ENCODE measurements around the gene ADAM19.
A peak's percentile ranks its signal among the peaks of the same experiment; 100 is the strongest.

Gene ADAM19

DNA sequence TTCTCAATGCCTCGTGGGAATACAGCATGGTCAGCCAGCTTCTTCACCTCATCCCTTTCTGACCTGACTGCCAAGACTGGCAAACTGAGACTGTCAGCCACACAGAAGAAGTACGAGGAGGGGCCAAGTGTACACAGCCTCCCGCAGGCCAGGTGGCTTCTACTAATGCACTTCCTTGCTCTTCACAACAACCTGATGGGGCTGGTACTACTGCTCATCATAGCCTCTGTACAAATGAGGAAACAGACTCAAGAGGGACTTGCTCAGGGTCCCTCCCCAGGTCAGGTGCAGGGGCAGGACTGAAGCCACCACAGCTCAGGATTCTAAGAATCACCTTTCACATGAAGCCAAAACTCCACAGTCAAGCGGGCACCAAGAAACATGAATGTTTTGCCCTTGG is 94.3 kb downstream of the ADAM19 start:
- peaks cover 0 to 4% of the 10 kb centered on the region in 2 donors for H3K4me1 ChIP-seq (ENCODE audit: control insufficient read depth in 2 of 2, insufficient read depth in 2 of 2, low read length in 2 of 2)
- no peak overlapping the region for H3K9ac ChIP-seq (ENCODE audit: low read depth in 1 of 2, low read length in 2 of 2)
- no peak overlapping the region for H3K4me3 ChIP-seq (ENCODE audit: low read length in 2 of 2)
- peaks cover 4 to 13% of the 10 kb centered on the region in 2 donors for H3K36me3 ChIP-seq (ENCODE audit: control insufficient read depth in 2 of 2, insufficient read depth in 2 of 2, low read length in 2 of 2)
- no peaks in the 10 kb centered on the region for H3K27me3 ChIP-seq (ENCODE audit: control insufficient read depth in 2 of 2, insufficient read depth in 2 of 2, low read length in 2 of 2)
- no peaks in the 10 kb centered on the region for H3K9me3 ChIP-seq (ENCODE audit: control insufficient read depth in 2 of 2, low read length in 2 of 2)
- H3K27ac ChIP-seq (ENCODE audit: low read depth in 2 of 2, low read length in 2 of 2): peak overlapping the region in 1 of 2 donors; percentile 48

- peak overlapping the region in 1 of 2 donors; percentile 24 for H3K9ac ChIP-seq (ENCODE audit: low read depth in 1 of 2, low read length in 2 of 2)
Observed at GRCh38 chr5:157479612-157480510, 95.7 kb downstream of the ADAM19 start.

DNA sequence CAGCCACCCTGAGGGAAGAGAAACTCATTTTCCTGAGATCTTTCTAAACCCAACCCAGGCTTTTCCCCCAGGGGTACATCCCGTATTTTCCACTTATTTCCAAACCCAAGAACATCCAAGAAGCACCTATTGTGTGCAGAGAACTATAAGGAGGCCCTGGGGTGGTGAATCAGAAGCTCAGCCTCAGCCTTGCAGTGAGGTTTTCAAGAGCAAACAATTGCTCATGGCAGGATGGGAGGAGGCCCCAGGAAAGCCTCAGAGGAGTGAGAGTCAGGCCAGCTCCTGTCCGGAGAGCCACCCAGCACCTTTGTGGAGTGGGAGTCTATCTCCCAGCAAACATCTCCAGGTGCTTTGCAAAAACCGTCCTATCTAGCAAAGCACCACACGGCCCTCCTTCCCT is 96.4 kb downstream of the ADAM19 start:
- Histone ChIP-seq H3K27ac (ENCODE audit: low read depth in 2 of 2, low read length in 2 of 2) (peak overlapping the region in 1 of 2 donors; percentile 59), H3K27me3 (ENCODE audit: control insufficient read depth in 2 of 2, insufficient read depth in 2 of 2, low read length in 2 of 2) (no peaks in the 10 kb centered on the region)

More at GRCh38 chr5:157479612-157480510, 95.7 kb downstream of the ADAM19 start:
- peaks cover 4 to 11% of the 10 kb centered on the region in 2 donors for H3K36me3 ChIP-seq (ENCODE audit: control insufficient read depth in 2 of 2, insufficient read depth in 2 of 2, low read length in 2 of 2)
- H3K4me3 ChIP-seq (ENCODE audit: low read length in 2 of 2): no peak overlapping the region
- peaks cover 0 to 4% of the 10 kb centered on the region in 2 donors for H3K4me1 ChIP-seq (ENCODE audit: control insufficient read depth in 2 of 2, insufficient read depth in 2 of 2, low read length in 2 of 2)
- H3K27me3 ChIP-seq (ENCODE audit: control insufficient read depth in 2 of 2, insufficient read depth in 2 of 2, low read length in 2 of 2): no peaks in the 10 kb centered on the region
- peak overlapping the region in 1 of 2 donors; percentile 38 for H3K27ac ChIP-seq (ENCODE audit: low read depth in 2 of 2, low read length in 2 of 2)
- no peaks in the 10 kb centered on the region for H3K9me3 ChIP-seq (ENCODE audit: control insufficient read depth in 2 of 2, low read length in 2 of 2)

GRCh38 chr5:157478726-157479125 is 96.8 kb downstream of the ADAM19 start:
- Histone ChIP-seq H3K9me3 (ENCODE audit: control insufficient read depth in 2 of 2, low read length in 2 of 2) (no peaks in the 10 kb centered on the region), H3K4me3 (ENCODE audit: low read length in 2 of 2) (no peak overlapping the region), H3K36me3 (ENCODE audit: control insufficient read depth in 2 of 2, insufficient read depth in 2 of 2, low read length in 2 of 2) (peaks cover 4 to 11% of the 10 kb centered on the region in 2 donors), H3K4me1 (ENCODE audit: control insufficient read depth in 2 of 2, insufficient read depth in 2 of 2, low read length in 2 of 2) (peaks cover 0 to 4% of the 10 kb centered on the region in 2 donors), H3K9ac (ENCODE audit: low read depth in 1 of 2, low read length in 2 of 2) (no peak overlapping the region), H3K27me3 (ENCODE audit: control insufficient read depth in 2 of 2, insufficient read depth in 2 of 2, low read length in 2 of 2) (no peaks in the 10 kb centered on the region), H3K27ac (ENCODE audit: low read depth in 2 of 2, low read length in 2 of 2) (peak overlapping the region in 1 of 2 donors; percentile 59)

More for the DNA sequence above, 96.4 kb downstream of the ADAM19 start:
- H3K4me1 ChIP-seq (ENCODE audit: control insufficient read depth in 2 of 2, insufficient read depth in 2 of 2, low read length in 2 of 2): peaks cover 0 to 4% of the 10 kb centered on the region in 2 donors
- H3K9ac ChIP-seq (ENCODE audit: low read depth in 1 of 2, low read length in 2 of 2): no peak overlapping the region
- no peaks in the 10 kb centered on the region for H3K9me3 ChIP-seq (ENCODE audit: control insufficient read depth in 2 of 2, low read length in 2 of 2)
- no peak overlapping the region for H3K4me3 ChIP-seq (ENCODE audit: low read length in 2 of 2)
- peaks cover 4 to 11% of the 10 kb centered on the region in 2 donors for H3K36me3 ChIP-seq (ENCODE audit: control insufficient read depth in 2 of 2, insufficient read depth in 2 of 2, low read length in 2 of 2)

GRCh38 chr5:157477814-157478494 is 97.6 kb downstream of the ADAM19 start:
- Histone ChIP-seq H3K27me3 (ENCODE audit: control insufficient read depth in 2 of 2, insufficient read depth in 2 of 2, low read length in 2 of 2) (no peaks in the 10 kb centered on the region), H3K9ac (ENCODE audit: low read depth in 1 of 2, low read length in 2 of 2) (no peak overlapping the region), H3K27ac (ENCODE audit: low read depth in 2 of 2, low read length in 2 of 2) (peak overlapping the region in 1 of 2 donors; percentile 59), H3K36me3 (ENCODE audit: control insufficient read depth in 2 of 2, insufficient read depth in 2 of 2, low read length in 2 of 2) (peaks cover 4 to 11% of the 10 kb centered on the region in 2 donors), H3K4me3 (ENCODE audit: low read length in 2 of 2) (no peak overlapping the region), H3K9me3 (ENCODE audit: control insufficient read depth in 2 of 2, low read length in 2 of 2) (no peaks in the 10 kb centered on the region), H3K4me1 (ENCODE audit: control insufficient read depth in 2 of 2, insufficient read depth in 2 of 2, low read length in 2 of 2) (peaks cover 0 to 4% of the 10 kb centered on the region in 2 donors)

DNA sequence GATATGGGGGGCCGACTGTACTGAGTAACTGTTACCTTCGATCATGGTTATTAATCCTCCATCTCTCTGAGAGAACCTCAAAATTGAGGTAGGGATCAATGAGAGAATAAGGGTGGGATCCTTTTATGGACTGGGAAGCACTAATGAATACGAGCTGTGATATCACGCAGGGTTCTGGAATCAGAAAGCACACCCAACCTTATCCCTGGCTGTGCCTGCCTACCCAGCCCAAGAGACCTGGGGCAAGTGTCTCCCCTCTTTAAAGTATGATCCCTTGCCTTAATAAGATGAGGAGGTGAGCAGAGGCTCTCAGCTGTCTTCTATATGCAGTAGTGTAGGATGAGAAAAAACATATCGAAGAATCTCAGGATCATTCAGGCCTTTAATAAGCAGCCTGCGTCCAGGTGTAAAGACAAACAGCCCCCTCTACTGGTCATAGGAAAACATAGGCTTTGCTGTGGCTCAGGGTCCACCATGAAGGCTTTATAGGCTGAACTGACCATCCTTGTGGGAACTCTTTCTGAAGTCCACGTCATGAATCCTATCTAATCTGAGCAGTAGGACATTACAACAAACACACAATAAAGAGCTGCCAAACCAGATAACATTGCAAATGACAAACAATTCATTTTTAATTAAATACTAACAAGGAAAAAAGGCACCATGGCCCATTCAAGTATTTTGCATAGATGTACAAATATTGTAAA is 98.7 kb downstream of the ADAM19 start:
- peaks cover 4 to 11% of the 10 kb centered on the region in 2 donors for H3K36me3 ChIP-seq (ENCODE audit: control insufficient read depth in 2 of 2, insufficient read depth in 2 of 2, low read length in 2 of 2)
- H3K9me3 ChIP-seq (ENCODE audit: control insufficient read depth in 2 of 2, low read length in 2 of 2): no peaks in the 10 kb centered on the region

GRCh38 chr5:157475432-157475831 is 100.1 kb downstream of the ADAM19 start:
- H3K9ac ChIP-seq (ENCODE audit: low read depth in 1 of 2, low read length in 2 of 2): no peak overlapping the region
- no peak overlapping the region for H3K27ac ChIP-seq (ENCODE audit: low read depth in 2 of 2, low read length in 2 of 2)
- peaks cover 0 to 4% of the 10 kb centered on the region in 2 donors for H3K4me1 ChIP-seq (ENCODE audit: control insufficient read depth in 2 of 2, insufficient read depth in 2 of 2, low read length in 2 of 2)
- H3K9me3 ChIP-seq (ENCODE audit: control insufficient read depth in 2 of 2, low read length in 2 of 2): no peaks in the 10 kb centered on the region
- H3K27me3 ChIP-seq (ENCODE audit: control insufficient read depth in 2 of 2, insufficient read depth in 2 of 2, low read length in 2 of 2): no peaks in the 10 kb centered on the region
- H3K36me3 ChIP-seq (ENCODE audit: control insufficient read depth in 2 of 2, insufficient read depth in 2 of 2, low read length in 2 of 2): peaks cover 0 to 7% of the 10 kb centered on the region in 2 donors
- no peak overlapping the region for H3K4me3 ChIP-seq (ENCODE audit: low read length in 2 of 2)

More for the DNA sequence above, 98.7 kb downstream of the ADAM19 start:
- Histone ChIP-seq H3K9ac (ENCODE audit: low read depth in 1 of 2, low read length in 2 of 2) (no peak overlapping the region), H3K27me3 (ENCODE audit: control insufficient read depth in 2 of 2, insufficient read depth in 2 of 2, low read length in 2 of 2) (no peaks in the 10 kb centered on the region), H3K4me3 (ENCODE audit: low read length in 2 of 2) (no peak overlapping the region), H3K4me1 (ENCODE audit: control insufficient read depth in 2 of 2, insufficient read depth in 2 of 2, low read length in 2 of 2) (peaks cover 0 to 4% of the 10 kb centered on the region in 2 donors), H3K27ac (ENCODE audit: low read depth in 2 of 2, low read length in 2 of 2) (no peak overlapping the region)

DNA sequence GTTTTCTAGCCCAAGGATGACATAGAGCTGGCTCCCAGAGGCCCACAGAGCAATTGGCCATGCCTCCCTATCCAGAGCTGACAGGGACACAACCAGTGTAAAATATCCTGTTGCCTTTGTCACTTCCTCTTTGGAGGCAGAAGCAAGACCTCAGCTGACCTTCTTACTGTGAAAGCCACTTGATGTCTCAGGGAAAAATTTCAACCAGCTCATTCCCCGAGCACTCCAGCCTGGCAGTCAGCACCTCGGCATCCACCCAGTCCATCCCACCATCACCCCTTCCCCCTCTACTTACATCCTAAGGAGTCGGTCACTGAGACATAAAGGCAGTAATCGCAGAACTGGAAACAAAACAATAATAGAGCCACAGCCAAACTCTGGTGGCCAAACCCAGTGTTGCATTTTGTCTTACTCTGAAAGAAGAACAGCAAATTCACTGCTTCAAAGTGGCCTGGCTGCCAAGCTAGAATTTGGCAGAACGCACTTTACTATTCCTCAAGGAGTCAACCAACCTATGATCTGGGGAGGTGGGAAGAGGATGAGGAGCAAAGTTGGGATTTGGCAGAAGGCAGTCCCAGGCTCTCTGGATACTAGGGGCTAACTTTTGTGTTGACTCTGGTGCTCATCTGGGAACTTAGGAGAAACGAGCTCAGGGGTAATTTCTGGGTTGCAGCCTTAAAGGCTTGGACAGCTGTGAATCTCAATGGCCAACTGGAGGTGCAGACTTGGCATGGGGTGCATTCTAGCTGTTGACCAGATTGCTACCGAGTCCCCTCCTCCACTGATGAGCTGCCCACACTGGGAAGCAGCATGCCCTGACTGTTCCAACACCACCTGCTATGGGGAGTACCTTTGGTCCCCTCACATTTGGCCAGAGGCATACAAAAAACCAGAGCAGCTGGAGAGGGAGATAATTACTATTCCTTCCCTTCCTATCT is 101.9 kb downstream of the ADAM19 start:
- no peak overlapping the region for H3K27ac ChIP-seq (ENCODE audit: low read depth in 2 of 2, low read length in 2 of 2)

GRCh38 chr5:157471709-157472108 is 103.9 kb downstream of the ADAM19 start:
- H3K4me3 ChIP-seq (ENCODE audit: low read length in 2 of 2): no peak overlapping the region
- no peaks in the 10 kb centered on the region for H3K27me3 ChIP-seq (ENCODE audit: control insufficient read depth in 2 of 2, insufficient read depth in 2 of 2, low read length in 2 of 2)
- H3K36me3 ChIP-seq (ENCODE audit: control insufficient read depth in 2 of 2, insufficient read depth in 2 of 2, low read length in 2 of 2): no peaks in the 10 kb centered on the region
- no peak overlapping the region for H3K27ac ChIP-seq (ENCODE audit: low read depth in 2 of 2, low read length in 2 of 2)
- no peaks in the 10 kb centered on the region for H3K4me1 ChIP-seq (ENCODE audit: control insufficient read depth in 2 of 2, insufficient read depth in 2 of 2, low read length in 2 of 2)
- H3K9ac ChIP-seq (ENCODE audit: low read depth in 1 of 2, low read length in 2 of 2): no peak overlapping the region
- no peaks in the 10 kb centered on the region for H3K9me3 ChIP-seq (ENCODE audit: control insufficient read depth in 2 of 2, low read length in 2 of 2)

More for the DNA sequence above, 101.9 kb downstream of the ADAM19 start:
- Histone ChIP-seq H3K4me3 (ENCODE audit: low read length in 2 of 2) (no peak overlapping the region), H3K9ac (ENCODE audit: low read depth in 1 of 2, low read length in 2 of 2) (no peak overlapping the region), H3K36me3 (ENCODE audit: control insufficient read depth in 2 of 2, insufficient read depth in 2 of 2, low read length in 2 of 2) (no peaks in the 10 kb centered on the region), H3K9me3 (ENCODE audit: control insufficient read depth in 2 of 2, low read length in 2 of 2) (no peaks in the 10 kb centered on the region), H3K4me1 (ENCODE audit: control insufficient read depth in 2 of 2, insufficient read depth in 2 of 2, low read length in 2 of 2) (no peaks in the 10 kb centered on the region), H3K27me3 (ENCODE audit: control insufficient read depth in 2 of 2, insufficient read depth in 2 of 2, low read length in 2 of 2) (no peaks in the 10 kb centered on the region)
